SK-N-SH treated with all-trans-retinoic acid at 6 μM for 48 hours (cell line): ENCODE measurements around the gene SYT7.

ENCODE experiments used
- ATAC-seq: fragments of 200-7000 bp; cut with Tn5 transposase; 3 replicates; pipeline ENCODE4 v1.9.1; 2020; ENCODE audit warnings: mild to moderate bottlenecking, moderate library complexity
- ARNTL ChIP-seq: fragments of 450-650 bp; formaldehyde crosslinking; IDR thresholded peaks from 2 replicates; pipeline ENCODE4 v1.5.0; 2020; ENCODE audit warnings: low read depth, mild to moderate bottlenecking, moderate library complexity, borderline replicate concordance
- CREB5 ChIP-seq: fragments of 250-450 bp; sonication (Bioruptor Pico); IDR thresholded peaks from 2 replicates; pipeline ENCODE4 v1.5.1; 2020; ENCODE audit warnings: low read depth, mild to moderate bottlenecking, moderate library complexity
- CSDC2 ChIP-seq: fragments of 250-450 bp; sonication (Bioruptor Pico); IDR thresholded peaks from 2 replicates; pipeline ENCODE4 v1.5.0; 2020; ENCODE audit warnings: mild to moderate bottlenecking, moderate library complexity
- CSRNP3 ChIP-seq: fragments of 250-450 bp; sonication (Bioruptor Pico); IDR thresholded peaks from 2 replicates; pipeline ENCODE4 v1.5.1; 2021; ENCODE audit warnings: mild to moderate bottlenecking, moderate library complexity
- ESRRG ChIP-seq: fragments of 250-450 bp; sonication (Bioruptor Pico); IDR thresholded peaks from 2 replicates; pipeline ENCODE4 v1.6.1; 2021; ENCODE audit warnings: mild to moderate bottlenecking
- PATZ1 ChIP-seq: fragments of 250-450 bp; sonication (Bioruptor Pico); IDR thresholded peaks from 2 replicates; pipeline ENCODE4 v1.8.0; 2020; ENCODE audit warnings: mild to moderate bottlenecking, moderate library complexity, borderline replicate concordance
- PPARA ChIP-seq: fragments of 250-450 bp; sonication (Bioruptor Pico); IDR thresholded peaks from 2 replicates; pipeline ENCODE4 v1.5.0; 2020; ENCODE audit warnings: mild to moderate bottlenecking, borderline replicate concordance
- RARB ChIP-seq: fragments of 250-450 bp; sonication (Bioruptor Pico); IDR thresholded peaks from 2 replicates; pipeline ENCODE4 v1.8.0; 2021; ENCODE audit warnings: mild to moderate bottlenecking, moderate library complexity
- TOX ChIP-seq: fragments of 250-450 bp; sonication (Bioruptor Pico); IDR thresholded peaks from 2 replicates; pipeline ENCODE4 v1.8.0; 2021; ENCODE audit warnings: mild to moderate bottlenecking, moderate library complexity, borderline replicate concordance
- TSHZ2 ChIP-seq: fragments of 250-450 bp; sonication (Bioruptor Pico); IDR thresholded peaks from 2 replicates; pipeline ENCODE4 v1.5.0; 2020; ENCODE audit warnings: mild to moderate bottlenecking, moderate library complexity
- ZC3H10 ChIP-seq: fragments of 250-450 bp; sonication (Bioruptor Pico); IDR thresholded peaks from 2 replicates; pipeline ENCODE4 v1.5.1; 2021; ENCODE audit warnings: mild to moderate bottlenecking, moderate library complexity
- ZFP30 ChIP-seq: fragments of 450-650 bp; formaldehyde crosslinking; IDR thresholded peaks from 2 replicates; pipeline ENCODE4 v1.5.0; 2022; ENCODE audit warnings: mild to moderate bottlenecking, moderate library complexity
- ZNF565 ChIP-seq: fragments of 450-650 bp; formaldehyde crosslinking; conservative IDR thresholded peaks from 2 replicates; pipeline ENCODE4 v1.5.0; 2020; ENCODE audit warnings: low read depth, mild to moderate bottlenecking, moderate library complexity
- ZNF70 ChIP-seq: fragments of 450-650 bp; formaldehyde crosslinking; IDR thresholded peaks from 2 replicates; pipeline ENCODE4 v1.5.0; 2020; ENCODE audit warnings: mild to moderate bottlenecking, moderate library complexity
- ZNF8 ChIP-seq: fragments of 450-650 bp; formaldehyde crosslinking; IDR thresholded peaks from 2 replicates; pipeline ENCODE4 v1.5.0; 2020; ENCODE audit warnings: mild to moderate bottlenecking, moderate library complexity

The SYT7 gene

GRCh38 chr11:61496602-61497400 is 84.1 kb downstream of the SYT7 start (continued):
- TF ChIP-seq TSHZ2 (no peak), CREB5 (CRISPR knock-in tag) (no peak), ARNTL (CRISPR knock-in tag) (no peak), ESRRG (CRISPR knock-in tag) (no peak), ZNF70 (CRISPR knock-in tag) (no peak), ZNF565 (CRISPR knock-in tag) (no peak), ZFP30 (CRISPR knock-in tag) (no peak), ZC3H10 (CRISPR knock-in tag) (no peak)

- TF ChIP-seq RARB (CRISPR knock-in tag) (no peak), ZC3H10 (CRISPR knock-in tag) (no peak), PPARA (CRISPR knock-in tag) (no peak), TOX (CRISPR knock-in tag) (no peak), CSRNP3 (CRISPR knock-in tag) (no peak), ZFP30 (CRISPR knock-in tag) (no peak), ZNF8 (no peak)
- TF ChIP-seq, all 23 proteins: peak for 0
- ATAC-seq, result no peak
Measured at GRCh38 chr11:61495801-61496601, 84.9 kb downstream of the SYT7 start.

- TF ChIP-seq ZNF70 (CRISPR knock-in tag), result no peak
- no peak for TF ChIP-seq CSDC2 (CRISPR knock-in tag)
- no peak for TF ChIP-seq TSHZ2
- no peak for TF ChIP-seq RARB (CRISPR knock-in tag)
- ATAC-seq, result no peak
Measured at GRCh38 chr11:61494381-61494961, 86.4 kb downstream of the SYT7 start.

GRCh38 chr11:61491736-61492395 is 89.0 kb downstream of the SYT7 start:
- no peak for ATAC-seq
- TF ChIP-seq TOX (CRISPR knock-in tag) (no peak), CSRNP3 (CRISPR knock-in tag) (no peak), PATZ1 (CRISPR knock-in tag) (no peak)
